ENCODE measurements around the gene DHX58.

Gene DHX58

DNA sequence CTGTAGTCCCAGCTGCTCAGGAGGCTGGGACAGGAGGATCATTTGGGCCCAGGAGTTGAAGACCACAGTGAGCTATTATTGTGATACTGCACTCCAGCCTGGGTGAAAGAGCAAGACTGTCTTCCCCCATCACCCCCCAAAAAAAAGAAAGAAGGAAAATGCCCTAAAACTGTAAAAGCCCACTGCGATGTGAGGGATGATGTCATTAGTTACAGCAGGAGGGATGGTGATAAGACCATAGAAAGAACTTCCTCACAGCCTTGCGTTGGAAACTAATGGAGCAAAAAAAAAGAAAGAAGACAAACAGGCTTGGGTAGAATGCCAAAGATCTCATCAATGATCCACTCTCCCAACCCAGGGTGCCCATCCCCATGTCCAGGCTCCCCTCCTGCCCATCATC, 33.0 kb downstream of the DHX58 start:
- DNase-seq = no peak

GRCh38 chr17:42078396-42079043, 34.0 kb downstream of the DHX58 start:
- no peak for DNase-seq

DNA sequence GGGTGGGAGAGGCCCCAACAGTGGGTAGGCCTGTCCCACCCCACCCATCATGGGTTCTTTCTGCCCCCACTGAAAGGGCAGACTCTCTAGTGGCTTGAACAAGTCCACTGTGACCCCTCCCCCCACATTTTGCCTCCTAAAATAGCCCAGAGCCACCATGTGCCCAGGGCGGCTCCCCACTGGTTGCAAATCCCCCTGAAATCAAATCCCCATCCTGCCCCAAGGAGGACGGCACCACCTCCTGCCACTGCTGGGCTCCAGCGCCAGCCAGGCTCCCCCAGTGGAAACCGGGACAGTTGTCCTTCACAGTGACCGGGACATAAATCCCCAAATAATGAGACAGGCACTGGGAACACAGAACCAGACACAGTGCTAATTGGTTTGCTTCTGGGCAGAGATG, 34.8 kb downstream of the DHX58 start:
- no peak for DNase-seq

DNA sequence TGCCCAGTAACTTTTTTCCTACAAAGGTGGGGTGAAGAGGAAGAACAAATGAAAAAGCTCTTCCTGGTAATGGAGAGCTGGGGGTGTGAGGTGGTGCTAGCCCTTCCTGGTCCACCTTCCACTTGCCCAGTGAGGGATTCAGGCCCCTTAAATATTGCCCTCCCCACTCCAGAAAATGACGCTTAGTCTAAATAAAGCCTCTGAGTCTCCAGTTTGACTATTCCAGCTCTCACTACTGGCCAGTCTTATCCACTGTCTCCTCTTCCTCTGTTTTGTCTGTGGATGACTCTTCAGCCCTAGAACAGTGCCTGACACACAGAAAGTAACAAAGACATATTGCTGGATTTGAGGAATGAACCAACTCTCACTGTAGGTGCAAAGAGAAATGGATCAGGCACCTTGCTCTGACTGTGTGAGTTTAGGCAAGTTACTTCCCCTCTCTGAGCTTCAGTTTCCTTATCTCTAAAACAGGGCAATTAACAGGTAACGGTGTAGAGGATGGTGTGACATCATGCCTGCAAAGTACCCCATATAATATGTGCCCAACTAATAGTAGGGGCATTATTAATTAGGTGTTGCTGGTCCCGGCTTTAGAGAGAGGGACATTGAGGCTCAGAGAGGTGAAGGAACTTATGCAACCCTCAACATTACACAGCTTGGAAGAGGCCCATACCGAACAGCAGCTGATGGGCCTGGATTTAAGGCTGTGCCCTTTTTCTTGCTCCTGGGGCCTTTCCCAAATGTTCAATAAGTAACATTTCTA, 35.5 kb downstream of the DHX58 start:
- DNase-seq = no peak

GRCh38 chr17:42075789-42076188, 36.7 kb downstream of the DHX58 start:
- DNase-seq = no peak

DNA sequence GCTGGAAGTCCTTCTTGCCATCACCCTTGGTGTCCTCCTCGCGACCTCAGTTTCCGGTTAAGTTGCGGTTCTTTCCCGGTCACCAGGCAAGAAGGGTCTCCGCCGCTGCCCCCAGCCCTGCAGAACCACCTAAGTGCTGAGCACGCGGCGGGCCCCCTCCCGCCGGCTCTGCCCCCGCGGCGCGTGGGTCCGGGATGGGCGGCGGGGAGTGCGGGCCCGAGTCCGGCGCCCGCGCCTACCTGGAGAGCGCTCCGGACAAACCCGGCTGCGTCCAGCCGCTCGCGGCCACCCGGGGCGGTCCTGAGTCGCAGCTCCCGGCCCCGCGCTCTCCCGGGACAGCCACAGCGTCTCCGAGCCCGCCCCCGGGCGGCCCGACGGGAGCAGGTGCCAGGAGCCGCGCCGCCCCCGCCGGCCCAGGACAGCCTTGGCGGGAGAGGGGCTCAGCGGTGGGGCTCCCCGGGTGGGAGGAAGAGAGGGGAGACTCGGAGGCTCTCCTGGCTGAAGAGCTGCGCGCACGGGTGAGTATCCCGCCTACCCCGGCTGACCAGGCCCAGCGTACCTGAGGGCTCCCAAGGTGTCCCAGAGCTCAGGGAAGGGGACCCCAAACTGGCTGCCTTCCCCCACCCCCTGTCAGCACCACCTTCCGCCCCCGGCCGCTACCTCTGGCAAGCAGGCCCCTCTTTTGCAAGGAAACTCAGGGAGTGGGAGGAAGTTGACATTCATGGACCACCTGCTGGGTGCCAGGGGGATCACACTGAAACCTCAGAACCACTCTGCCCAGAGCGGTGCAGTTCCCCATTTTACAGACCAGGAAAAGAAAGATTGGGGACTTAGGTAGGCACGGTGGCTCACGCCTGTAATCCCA, 40.0 kb downstream of the DHX58 start:
- no peak for DNase-seq

- DNase-seq = no peak
These were observed 40.7 kb downstream of the DHX58 start for GRCh38 chr17:42071810-42072209.

DNA sequence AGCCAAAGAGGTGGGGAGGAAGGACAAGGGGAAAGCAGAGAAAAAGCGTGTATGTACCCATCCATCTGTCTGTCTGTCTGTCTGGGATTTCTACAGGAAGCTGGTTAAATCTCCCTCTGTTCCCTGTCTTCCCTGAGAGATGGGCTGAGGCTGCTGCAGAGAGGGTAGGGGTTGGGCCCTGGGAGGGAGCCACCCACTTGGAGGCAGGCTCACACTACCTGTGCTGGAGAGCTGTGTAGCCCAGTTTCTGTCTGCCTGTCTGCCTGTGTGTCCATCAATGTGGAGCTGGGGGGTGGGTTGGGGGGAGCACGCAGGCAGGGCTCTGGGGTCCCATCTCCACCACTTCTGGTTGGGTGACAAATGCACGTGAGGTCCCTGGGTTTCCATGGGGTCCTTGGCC, 43.5 kb downstream of the DHX58 start:
- DNase-seq = no peak

- no peak for DNase-seq
These were observed 45.0 kb downstream of the DHX58 start for GRCh38 chr17:42067371-42068091.

- no peak for DNase-seq
These were observed 47.3 kb downstream of the DHX58 start for GRCh38 chr17:42065201-42065600.

- DNase-seq = no peak
These were observed 49.8 kb downstream of the DHX58 start for GRCh38 chr17:42062681-42063080.

- DNase-seq = no peak
These were observed 50.6 kb downstream of the DHX58 start for GRCh38 chr17:42061646-42062487.

- no peak for DNase-seq
These were observed 52.3 kb downstream of the DHX58 start for GRCh38 chr17:42060231-42060630.

DNA sequence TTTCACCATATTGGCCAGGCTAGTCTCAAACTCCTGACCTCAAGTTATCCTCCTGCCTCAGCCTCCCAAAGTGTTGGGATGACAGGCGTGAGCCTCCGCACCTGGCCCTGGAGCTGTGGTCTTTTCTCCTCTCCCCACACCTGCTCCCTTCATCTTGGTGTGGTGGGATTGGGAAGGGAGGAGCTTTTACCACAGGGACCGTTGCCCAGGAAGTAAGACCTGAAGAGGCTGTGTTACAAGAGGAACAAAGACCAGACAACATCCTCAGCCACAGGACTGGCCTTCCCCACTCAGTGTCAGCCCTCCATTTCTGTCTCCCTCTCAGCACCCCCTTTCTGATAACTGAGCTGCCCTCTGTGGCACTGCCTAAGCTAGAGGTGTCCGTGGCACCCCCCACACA, 52.7 kb downstream of the DHX58 start:
- no peak for DNase-seq

- no peak for DNase-seq
These were observed 54.5 kb downstream of the DHX58 start for GRCh38 chr17:42058063-42058462.

GRCh38 chr17:42056635-42057034, 55.9 kb downstream of the DHX58 start:
- no peak for DNase-seq

DNA sequence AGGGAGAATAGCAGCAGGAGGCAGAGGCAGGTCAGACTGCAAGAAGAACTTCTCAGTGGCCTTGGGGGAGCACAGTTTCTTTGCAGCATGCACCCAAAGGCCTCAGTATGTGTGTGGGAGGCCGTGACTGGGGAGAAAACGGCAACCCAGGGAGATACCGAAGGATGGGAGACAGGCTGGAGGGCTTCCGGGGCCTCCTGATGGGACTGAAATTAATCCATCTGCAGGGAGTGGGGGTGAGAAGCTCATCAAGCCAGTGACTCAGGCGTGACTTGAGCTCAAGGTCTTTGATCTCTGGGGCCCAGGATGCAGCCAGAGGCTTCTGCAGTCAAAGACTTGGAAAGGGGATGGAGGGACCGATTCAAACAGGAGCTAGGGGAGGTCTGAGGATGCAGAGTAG, 57.0 kb downstream of the DHX58 start:
- DNase-seq = peak; percentile 38

- DNase-seq = no peak
These were observed 57.5 kb downstream of the DHX58 start for GRCh38 chr17:42055027-42055426.

GRCh38 chr17:42053731-42054500, 58.6 kb downstream of the DHX58 start:
- DNase-seq = no peak

DNA sequence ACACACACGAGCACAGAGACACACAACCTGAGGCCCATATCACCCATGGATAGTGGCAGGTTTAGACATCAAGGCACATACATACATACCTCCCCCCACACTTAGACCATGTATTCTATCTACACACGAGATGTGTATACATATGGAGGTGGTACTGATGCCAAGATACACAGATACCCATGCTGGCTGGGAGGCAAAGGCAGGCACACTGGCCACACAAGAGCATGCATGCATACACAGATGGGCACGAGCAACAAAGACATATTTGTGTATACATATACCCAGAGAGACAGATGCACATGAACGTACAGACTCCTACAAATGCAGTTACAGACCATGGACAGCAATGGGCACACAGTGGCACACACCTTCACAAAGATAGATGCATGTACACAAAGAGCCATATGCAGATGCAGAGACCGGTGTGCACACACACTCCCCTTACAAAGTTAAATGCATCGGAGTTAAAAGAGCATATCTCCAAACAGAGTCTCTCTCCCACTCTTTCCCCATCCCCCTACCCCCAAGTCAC, 60.1 kb downstream of the DHX58 start:
- DNase-seq = no peak

DNA sequence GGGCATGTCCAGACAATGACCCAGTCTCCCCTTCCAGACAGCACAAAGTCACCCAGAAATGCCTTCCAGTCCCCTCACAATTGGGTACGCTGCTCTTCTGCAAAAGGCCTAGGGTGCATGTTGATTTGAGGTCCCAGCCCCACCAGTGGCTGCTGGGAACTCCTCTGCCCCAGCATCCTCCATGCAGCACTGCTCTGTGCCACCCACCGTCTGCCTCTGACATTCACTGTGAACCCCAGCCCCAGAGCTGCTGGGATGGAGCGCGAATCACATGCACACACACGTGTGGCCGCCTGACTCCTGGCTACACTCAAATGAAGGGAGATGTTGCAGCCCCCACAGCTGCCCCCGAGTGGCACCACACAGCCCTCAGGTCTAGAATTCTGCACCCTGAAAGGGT, 60.9 kb downstream of the DHX58 start:
- DNase-seq = no peak

Data from HCEC 1CT (cell line).